ENCODE results near the gene VAT1L.

VAT1L gene

GRCh38 chr16:77960766-77961165 is 172.4 kb downstream of the VAT1L start:
- no peak for TF ChIP-seq EGR1 (IDR thresholded peaks at IDR 0.05)
- no peak for TF ChIP-seq TAF1 (IDR thresholded peaks at IDR 0.05; ENCODE audit: low read depth)
- no peak for TF ChIP-seq EP300 (IDR thresholded peaks at IDR 0.05; ENCODE audit: borderline replicate concordance)

- no peak for TF ChIP-seq TAF1 (IDR thresholded peaks at IDR 0.05; ENCODE audit: low read depth)
- no peak for TF ChIP-seq ZBTB7A (IDR thresholded peaks at IDR 0.05; ENCODE audit: low read depth)
- no peak for TF ChIP-seq CREB1 (IDR thresholded peaks at IDR 0.05; ENCODE audit: low read depth)
- no peak for TF ChIP-seq TCF12 (IDR thresholded peaks at IDR 0.05; ENCODE audit: low read depth)
- TF ChIP-seq EP300 (IDR thresholded peaks at IDR 0.05; ENCODE audit: borderline replicate concordance) = no peak
- no peak for TF ChIP-seq EGR1 (IDR thresholded peaks at IDR 0.05)
- no peak for TF ChIP-seq CEBPB (IDR thresholded peaks at IDR 0.05)
- TF ChIP-seq MAX (IDR thresholded peaks at IDR 0.05) = no peak
- no peak for TF ChIP-seq RAD21 (IDR thresholded peaks at IDR 0.05; ENCODE audit: low read depth)
- no peak for TF ChIP-seq REST (IDR thresholded peaks at IDR 0.05; ENCODE audit: low read depth)
Observed at GRCh38 chr16:77961814-77962213, 173.4 kb downstream of the VAT1L start.

- TF ChIP-seq MAX (IDR thresholded peaks at IDR 0.05) (no peak), NFIC (IDR thresholded peaks at IDR 0.05) (no peak), USF1 (IDR thresholded peaks at IDR 0.05) (no peak), CEBPB (IDR thresholded peaks at IDR 0.05) (no peak), TCF12 (IDR thresholded peaks at IDR 0.05; ENCODE audit: low read depth) (no peak)
Observed at GRCh38 chr16:77962689-77963088, 174.3 kb downstream of the VAT1L start.

- no peak for TF ChIP-seq CREB1 (IDR thresholded peaks at IDR 0.05; ENCODE audit: low read depth)
- TF ChIP-seq FOXM1 (IDR thresholded peaks at IDR 0.05; ENCODE audit: borderline replicate concordance, low read depth) = no peak
- no peak for TF ChIP-seq NFIC (IDR thresholded peaks at IDR 0.05)
- no peak for TF ChIP-seq REST (IDR thresholded peaks at IDR 0.05; ENCODE audit: low read depth)
- TF ChIP-seq USF1 (IDR thresholded peaks at IDR 0.05) = no peak
- no peak for TF ChIP-seq CEBPB (IDR thresholded peaks at IDR 0.05)
- no peak for TF ChIP-seq YY1 (IDR thresholded peaks at IDR 0.05; ENCODE audit: low read depth)
- TF ChIP-seq EP300 (IDR thresholded peaks at IDR 0.05; ENCODE audit: borderline replicate concordance) = no peak
- TF ChIP-seq TAF1 (IDR thresholded peaks at IDR 0.05; ENCODE audit: low read depth) = no peak
- TF ChIP-seq TCF12 (IDR thresholded peaks at IDR 0.05; ENCODE audit: low read depth) = no peak
Observed at GRCh38 chr16:77963185-77964044, 175.1 kb downstream of the VAT1L start.

- TF ChIP-seq CEBPB (IDR thresholded peaks at IDR 0.05) (no peak), USF1 (IDR thresholded peaks at IDR 0.05) (no peak), YY1 (IDR thresholded peaks at IDR 0.05; ENCODE audit: low read depth) (no peak), ZBTB7A (IDR thresholded peaks at IDR 0.05; ENCODE audit: low read depth) (no peak), TEAD4 (IDR thresholded peaks at IDR 0.05) (no peak), TAF1 (IDR thresholded peaks at IDR 0.05; ENCODE audit: low read depth) (no peak), MAX (IDR thresholded peaks at IDR 0.05) (no peak), EP300 (IDR thresholded peaks at IDR 0.05; ENCODE audit: borderline replicate concordance) (no peak), RAD21 (IDR thresholded peaks at IDR 0.05; ENCODE audit: low read depth) (no peak), TCF12 (IDR thresholded peaks at IDR 0.05; ENCODE audit: low read depth) (no peak), EGR1 (IDR thresholded peaks at IDR 0.05) (no peak), NFIC (IDR thresholded peaks at IDR 0.05) (no peak), FOXM1 (IDR thresholded peaks at IDR 0.05; ENCODE audit: borderline replicate concordance, low read depth) (no peak), CREB1 (IDR thresholded peaks at IDR 0.05; ENCODE audit: low read depth) (no peak), REST (IDR thresholded peaks at IDR 0.05; ENCODE audit: low read depth) (no peak)
Observed at GRCh38 chr16:77965346-77965745, 177.0 kb downstream of the VAT1L start.
